Activated CD4-positive, alpha-beta T cell treated with anti-CD3 and anti-CD28 coated beads, Interleukin-10, Interleukin-2, amounts not matched to agents 100 ng/mL and 50 ng/mL, durations not matched to agents 16 hours and 8 hours (primary cell): ENCODE measurements around the gene FLRT1.

ENCODE experiments used
- DNase-seq: peaks from one replicate; pipeline ENCODE4 v3.0.0-alpha.2; 2020

The FLRT1 gene

DNA sequence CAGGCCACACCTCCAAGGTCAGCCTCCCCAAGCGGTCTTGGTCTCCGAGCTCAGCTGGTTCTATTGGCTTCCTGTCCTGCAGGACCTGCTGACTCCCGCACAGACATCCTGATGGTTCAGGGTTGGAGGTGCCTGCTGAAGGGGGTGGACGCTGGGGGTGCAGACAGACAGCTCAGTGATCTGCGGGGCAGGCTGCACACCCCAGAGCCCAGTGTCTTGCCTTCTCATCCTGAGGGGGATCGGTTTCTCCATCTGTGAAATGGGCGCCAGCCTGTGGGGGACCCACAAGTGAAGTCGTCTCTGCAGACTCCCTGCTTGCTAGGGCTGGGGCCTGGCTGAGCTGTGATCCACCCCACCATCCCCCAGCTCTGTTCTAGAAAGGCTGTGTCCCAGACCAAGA lies 13.8 kb downstream of the FLRT1 start:
- no peak for DNase-seq

DNA sequence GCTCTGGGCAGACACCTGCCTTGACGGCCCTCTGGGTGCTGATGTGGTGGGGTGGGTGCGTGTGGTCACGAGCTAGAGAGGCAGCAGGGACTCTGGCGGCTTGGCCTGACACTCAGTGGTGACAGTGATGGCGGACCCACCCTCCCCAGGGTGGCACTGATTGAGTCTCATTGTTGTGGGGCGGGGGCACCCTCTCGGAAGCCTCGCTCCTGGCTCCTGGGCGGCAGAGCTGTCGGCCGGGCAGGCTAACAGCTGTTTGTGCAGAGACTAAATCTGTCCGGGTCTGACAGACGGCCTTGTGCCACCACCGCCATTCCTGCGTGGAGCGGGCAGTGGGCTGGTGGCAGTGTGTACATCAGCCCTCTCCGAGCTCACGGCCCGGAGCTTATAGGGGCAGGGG lies 15.6 kb downstream of the FLRT1 start:
- DNase-seq: no peak

DNA sequence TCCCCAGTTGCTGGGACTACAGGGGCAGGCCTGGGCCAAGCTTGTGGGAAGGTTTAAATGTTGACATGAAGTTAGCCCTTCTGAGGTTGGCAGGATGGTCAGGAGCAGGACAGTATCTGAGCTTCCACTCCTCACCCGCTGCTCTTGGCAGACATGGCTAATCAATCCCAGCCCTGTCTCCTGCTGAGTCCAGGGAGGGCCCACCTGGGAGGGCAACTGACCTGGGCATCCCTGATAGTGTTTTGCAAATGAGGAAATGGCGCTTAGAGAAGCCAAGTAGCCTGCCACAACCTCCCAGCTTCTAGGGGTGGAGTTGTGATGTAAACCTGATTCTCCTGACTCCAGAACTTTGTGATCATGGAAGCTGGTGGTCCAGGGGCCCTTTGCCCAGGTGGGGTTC lies 16.7 kb downstream of the FLRT1 start:
- no peak for DNase-seq

DNA sequence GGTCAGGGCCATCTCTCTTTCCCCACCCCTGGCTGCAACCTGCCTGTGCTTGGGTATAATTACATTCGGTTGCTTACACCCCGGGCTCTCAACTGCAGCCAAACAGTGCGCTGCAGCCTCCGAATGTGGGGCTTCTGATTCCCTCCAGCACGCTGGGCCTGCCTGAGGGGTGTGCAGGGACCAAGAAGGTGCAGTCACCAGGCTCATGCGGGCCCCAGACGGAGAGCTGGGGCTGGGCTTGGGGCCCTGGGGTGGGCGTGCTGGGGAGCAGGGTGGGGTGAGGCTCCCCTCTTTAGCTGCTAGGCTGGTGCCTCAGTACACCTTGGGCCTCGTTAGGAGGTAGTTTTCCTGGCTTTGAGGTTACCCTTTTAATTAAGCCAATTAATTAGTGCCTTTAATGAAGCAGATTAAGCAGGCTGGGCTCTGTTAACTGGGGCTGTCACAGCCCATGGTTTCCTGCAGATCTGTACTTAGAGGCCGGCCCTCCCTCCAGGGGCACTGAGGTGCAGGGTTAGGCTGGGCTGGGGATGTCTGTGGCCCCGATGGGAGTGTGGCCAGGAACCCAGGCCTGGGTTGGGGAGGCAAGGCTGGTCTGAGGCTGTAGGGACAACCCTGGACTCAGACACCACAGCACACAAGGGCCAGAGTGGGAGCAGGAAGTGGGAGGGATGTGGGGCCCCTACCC lies 17.3 kb downstream of the FLRT1 start:
- no peak for DNase-seq

DNA sequence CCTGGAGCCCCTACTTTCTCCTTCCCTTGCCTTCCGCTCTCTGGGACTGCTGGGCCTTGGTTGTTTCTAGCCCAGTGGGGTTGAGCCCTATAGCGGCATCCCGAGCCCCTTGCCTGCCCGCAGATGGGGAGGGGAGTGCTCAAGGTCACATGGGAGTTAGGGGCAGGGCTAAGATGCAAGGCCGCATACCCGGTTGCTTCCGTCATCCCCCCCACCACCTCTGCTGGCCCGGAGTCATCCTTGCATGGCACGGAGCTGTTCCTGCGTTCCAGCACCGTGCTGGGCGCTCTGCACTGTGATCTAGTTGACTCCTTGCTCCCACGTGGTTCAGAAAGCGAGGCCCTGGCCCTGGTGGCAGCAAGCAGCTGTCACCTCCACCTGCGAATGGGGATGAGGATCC lies 18.0 kb downstream of the FLRT1 start:
- DNase-seq: no peak

DNA sequence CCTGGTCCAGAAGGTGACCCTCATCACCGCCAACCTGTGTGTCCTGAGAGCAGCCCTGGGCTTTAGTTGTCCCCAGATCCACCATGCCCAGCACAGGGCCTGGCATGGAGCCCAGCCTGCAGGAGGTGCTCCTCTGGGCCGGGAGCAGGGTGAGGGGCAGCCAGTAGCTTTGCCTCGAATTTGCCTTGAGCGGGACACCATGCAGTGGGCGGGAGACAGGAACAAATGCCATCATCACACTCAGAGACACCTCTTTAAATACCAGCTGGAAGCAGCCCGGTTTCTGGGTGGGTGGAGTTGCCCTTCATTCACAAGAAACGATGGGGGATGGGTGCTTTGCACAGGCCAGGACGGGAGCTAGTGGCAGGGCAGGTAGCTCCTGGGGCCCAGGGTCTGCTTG lies 19.3 kb downstream of the FLRT1 start:
- no peak for DNase-seq

DNA sequence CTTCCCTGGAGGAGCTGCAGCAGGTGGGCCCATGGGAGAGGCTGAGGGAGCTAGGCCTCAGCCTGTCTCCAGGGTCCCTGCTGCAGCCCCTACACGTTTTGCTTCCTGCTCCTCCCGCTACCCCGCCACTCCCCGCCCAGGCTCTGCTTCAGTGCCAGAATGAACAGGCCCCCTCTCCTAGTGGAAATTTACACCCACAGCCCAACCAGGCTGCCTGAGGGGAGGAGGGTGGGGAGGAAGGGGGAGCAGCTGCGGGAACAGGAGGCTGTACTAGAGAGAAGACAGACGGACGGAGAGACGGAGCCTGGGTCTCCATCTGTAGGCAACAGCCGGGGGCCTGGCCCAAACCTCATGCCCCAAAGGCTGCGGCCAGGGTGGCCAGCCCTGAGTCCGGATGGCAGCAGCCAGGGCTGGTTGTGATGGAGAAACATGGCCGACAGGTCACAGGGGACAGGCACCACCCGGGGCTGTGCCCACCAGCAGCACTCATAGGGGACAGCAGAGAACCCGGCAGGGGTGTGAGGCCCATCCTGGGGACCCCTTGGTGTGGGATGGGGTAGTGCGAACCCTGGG lies 20.6 kb downstream of the FLRT1 start:
- no peak for DNase-seq

DNA sequence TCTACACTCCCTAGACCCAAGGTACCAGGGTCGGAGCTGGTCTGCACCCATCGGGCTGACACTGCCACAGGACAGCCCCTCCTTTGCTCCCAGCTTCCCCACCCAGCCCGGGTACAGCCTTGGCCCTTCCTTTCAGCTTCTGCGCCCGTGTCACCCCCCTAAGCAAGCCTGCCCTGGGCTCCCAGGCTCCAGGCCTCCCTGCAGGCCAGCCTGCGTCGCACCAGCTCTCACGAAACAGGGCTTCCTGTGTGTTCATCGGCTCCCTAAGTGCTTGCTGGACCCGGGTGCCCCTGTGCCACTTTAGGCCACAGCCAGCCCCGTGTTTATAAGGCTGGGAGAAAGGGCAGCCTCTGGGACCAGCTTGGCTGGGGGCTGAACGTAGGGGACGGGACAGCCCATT lies 21.1 kb downstream of the FLRT1 start:
- no peak for DNase-seq

DNA sequence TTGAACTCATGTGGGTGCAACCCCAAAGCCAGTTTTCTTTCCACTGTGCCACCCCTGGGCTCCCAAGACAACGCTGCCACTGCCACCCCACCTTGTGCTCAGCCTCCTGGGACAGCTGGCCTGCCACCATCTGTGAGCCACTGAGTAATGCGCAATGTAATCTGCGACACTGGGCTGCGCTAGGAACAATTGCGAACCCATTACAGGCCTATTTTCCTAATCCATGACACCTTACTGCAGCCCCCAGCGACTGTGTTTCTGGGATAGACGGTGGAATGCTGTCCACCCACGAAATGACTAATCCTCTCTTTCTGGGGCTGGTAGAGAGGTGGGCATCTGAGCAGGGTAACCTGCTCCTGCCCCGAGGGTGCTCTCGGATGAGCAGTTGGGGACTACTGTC lies 22.2 kb downstream of the FLRT1 start:
- DNase-seq: no peak

DNA sequence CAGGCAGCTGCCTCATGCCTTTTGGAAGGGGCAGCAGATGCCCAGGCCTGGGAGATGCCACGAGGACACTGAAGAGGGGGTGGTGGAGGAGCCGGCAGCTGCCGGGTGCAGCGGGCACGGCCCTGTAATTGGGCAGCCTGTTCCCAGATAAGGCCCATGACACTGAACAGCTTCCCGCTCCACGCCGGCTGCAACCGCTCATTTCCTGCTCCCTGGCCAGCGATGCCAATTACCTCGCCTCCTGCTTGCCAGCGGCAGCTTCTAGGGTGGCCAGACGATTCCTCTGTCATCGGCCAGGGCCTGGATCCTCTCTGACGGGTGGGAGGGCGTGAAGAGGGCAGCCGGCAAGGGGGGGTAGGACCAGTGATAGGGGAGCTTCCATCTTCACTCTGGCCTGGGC lies 22.8 kb downstream of the FLRT1 start:
- no peak for DNase-seq

DNA sequence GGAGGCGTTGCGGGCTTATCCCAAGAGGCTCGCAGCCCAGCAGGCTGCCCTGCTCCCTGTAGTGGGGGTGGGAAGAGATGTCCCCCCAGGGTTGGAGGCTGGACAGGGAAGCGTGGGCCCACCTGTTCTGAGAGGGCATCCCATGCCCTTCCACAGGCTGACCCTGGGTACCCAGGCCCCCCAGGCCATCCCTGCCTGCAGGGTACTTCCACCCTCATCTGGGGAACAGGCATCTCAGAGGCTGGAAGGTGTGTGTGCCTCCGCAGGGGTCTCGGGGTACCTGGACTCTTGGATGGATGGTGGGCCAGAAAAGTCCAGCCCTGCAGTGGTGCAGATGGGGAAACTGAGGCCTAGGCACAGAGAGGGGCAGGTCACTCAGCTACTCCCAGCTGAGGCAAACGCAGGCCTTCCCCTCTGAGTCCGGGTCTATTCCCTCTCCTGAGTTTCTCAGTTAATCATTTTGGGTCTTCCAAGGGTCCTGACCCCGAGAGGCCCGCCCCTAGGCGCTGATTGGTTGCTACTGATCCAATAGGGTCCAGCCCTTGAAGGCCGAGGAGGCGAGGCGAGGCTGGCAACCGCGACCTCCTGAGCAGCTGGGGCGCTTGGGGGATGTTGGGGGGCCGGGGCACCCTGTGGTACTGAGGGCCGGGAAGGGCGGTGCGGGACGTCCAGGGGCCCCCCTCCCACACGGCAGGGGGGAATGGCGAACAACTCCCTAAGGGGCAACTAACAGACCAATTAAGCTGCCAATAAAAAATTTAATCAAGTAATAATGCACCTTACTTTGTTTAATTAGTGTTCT lies 23.8 kb downstream of the FLRT1 start:
- no peak for DNase-seq

DNA sequence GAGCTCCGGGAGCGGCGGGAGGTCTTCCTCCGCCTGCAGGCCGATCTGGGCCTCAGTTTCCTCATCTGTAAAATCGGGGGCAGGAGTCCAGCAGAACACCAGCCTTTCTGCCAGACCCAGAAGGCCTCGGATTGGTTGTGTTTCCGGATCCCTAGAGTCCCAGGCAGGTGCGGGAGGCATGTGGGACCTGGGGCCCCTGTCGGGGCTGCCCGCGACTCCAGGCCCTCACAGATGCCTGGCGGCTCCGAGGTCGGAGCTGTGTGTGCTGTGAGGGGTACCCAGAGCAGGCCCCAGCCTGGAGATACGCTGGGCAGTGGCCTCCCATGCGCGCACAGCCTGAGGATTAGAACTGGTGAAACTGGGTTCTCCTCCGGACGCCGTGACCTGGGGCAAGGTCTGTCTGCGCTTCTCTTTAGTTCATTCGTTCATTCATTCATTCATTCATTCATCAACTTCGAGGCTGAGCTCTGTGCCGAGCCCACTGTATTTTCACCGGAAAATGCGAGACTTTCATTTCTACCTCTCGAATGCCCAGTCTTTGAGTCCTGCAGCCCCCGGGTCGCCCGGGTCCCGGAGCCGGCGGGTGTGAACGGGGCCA lies 24.6 kb downstream of the FLRT1 start:
- no peak for DNase-seq

DNA sequence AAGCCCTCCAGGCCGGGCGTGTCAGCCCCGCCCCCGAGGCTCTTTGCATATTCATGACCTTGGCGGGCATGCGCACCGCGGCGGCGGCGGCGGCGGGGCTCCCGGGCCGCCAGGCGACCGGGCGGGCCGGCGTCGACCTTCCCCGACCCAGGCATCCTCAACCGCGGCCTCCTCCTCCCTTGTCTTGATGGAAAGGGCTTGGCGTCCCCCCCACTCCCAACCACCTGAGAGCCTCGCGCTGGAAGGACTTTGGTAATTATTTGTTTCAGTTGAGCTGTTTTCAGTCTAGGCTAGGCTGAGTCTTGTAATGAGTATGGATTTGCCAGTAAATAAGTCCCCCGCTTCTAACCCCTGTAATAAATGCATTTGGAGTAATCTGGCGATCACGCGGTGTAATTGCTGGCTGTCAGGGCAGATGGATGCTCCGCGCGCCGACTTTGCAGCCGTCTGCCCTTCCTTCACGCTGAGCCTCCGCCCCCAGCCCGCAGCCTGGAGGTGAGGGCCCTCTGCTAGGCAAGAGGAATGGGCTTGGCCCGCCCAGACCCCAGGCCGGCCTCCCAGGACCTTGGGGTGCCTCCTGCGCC lies 25.2 kb downstream of the FLRT1 start:
- DNase-seq: peak; percentile 64

DNA sequence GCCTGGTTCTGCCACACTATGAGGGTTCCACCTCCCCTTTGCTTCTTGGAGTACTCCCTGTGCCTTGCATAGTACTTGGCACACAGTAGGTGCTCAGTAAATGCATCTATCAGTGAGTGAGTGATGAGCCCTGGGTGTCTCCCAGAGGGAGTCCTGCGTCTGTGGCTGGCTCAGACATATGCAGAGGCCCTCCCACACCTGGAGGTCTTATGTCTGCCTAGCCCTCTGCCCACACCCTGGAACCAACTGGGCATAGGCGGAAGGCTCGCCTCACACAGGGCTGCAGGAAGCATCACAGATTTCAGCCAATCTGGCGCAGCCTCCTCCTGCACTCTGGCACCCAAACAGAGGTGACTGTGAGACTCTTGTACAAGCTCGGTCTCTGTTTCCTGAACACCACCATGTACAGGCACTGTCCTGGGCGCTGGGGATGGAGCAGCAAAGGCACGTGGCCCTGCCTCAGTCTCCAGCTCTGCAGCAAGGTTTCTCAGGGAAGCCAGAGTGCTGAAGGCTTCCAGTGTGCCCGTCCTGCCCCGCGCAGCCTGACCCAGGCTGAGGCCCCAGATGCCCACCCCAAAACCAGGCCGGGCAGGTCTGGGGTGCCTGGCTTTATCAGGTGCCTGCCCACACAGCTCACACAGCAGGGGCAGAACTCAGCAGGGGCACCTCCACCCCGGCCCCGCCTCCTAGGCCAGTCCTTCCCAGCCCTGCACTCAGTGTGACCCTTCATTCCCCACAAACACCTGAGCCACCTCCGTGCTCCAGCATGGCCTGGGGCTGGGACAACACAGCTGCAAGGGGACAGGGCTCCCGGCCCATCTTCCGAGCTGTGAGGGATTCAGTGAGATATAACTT lies 26.7 kb downstream of the FLRT1 start:
- no peak for DNase-seq

DNA sequence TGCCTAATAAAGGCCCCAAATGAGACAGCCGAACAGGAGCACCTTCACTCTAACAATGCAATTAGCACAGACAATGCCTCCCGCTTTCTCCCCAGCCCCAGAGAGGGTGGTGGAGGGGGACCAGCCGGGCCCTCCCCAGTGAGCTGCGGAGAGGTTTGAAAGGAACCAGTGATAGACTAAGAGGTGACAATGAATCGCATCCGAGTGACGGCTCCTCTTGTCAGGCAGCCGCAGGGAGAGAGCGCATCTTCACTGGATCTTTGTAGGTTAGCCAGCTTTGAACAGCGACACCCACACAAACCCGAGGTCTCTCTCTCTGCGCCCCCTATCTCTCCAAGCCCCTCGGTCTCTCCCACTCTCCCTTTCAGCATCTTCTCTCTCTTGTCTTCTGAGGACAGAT lies 28.0 kb downstream of the FLRT1 start:
- no peak for DNase-seq

DNA sequence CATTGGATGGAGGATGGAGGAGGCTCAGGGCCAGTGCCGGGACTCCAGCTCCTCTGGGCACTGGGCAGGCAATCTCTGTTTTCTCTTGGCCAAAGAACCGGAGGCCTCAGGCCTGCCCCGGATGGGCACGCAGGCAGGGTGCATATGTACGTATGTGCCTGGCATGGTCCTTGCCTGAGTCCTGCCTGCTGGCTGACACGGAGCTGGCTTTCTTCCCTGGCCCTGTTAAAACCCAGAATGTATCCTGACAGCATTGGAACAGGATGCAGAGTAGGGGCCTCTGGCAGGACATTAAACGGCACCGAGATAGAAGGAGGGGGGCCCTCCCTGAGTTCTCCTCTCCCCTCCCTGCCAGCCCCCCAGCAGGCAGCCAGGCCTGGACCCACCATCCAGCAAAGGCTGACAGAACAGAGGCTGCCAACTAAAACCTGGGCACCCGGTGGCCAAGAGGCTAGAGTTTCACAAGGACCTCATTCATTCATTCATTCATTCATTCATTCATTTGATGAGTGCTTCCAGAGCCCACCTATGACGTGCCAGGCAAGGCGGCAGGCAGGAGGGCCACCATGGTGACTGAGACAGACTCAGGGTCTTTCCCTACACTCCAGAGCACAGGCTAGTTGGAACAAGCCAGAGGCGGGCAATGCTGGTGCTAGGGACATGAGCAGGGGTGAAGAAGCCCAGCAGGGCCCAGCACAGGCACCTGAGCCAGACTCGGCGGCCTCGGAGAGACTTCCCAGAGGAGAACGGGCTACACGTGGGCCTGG lies 28.8 kb downstream of the FLRT1 start:
- DNase-seq: no peak

DNA sequence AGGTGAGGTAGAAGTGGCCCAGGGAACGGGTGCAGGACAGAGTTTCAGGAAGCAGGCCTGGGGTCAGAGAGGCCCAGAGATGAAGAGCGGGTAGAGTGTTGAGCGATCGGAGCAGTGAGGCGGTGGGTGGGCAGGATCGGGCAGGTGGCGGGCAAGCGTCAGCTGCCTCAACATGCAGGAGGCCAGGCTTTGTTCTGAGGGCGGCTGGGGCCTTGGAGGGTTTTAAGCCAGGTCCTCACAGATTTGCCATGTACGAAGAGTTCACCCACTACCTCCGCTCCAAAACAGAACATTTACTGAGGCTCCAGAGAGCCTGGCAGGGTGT lies 29.4 kb downstream of the FLRT1 start:
- DNase-seq: no peak

DNA sequence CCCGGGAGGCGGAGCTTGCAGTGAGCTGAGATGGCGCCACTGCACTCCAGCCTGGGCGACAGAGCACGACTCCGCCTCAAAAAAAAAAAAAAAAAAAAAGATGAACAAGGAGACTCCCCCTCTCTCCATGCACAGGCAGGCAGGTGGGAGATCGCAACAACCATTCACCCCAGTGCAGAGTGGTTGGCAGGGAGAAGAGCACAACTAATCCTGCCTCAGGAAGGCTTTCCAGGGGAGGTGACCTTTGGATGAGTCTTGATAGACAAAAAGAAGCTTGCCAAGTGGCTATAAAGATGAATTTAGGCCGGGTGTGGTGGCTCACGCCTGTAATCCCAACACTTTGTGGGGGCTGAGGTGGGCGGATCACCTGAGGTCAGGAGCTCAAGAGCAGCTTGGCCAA lies 30.0 kb downstream of the FLRT1 start:
- no peak for DNase-seq

DNA sequence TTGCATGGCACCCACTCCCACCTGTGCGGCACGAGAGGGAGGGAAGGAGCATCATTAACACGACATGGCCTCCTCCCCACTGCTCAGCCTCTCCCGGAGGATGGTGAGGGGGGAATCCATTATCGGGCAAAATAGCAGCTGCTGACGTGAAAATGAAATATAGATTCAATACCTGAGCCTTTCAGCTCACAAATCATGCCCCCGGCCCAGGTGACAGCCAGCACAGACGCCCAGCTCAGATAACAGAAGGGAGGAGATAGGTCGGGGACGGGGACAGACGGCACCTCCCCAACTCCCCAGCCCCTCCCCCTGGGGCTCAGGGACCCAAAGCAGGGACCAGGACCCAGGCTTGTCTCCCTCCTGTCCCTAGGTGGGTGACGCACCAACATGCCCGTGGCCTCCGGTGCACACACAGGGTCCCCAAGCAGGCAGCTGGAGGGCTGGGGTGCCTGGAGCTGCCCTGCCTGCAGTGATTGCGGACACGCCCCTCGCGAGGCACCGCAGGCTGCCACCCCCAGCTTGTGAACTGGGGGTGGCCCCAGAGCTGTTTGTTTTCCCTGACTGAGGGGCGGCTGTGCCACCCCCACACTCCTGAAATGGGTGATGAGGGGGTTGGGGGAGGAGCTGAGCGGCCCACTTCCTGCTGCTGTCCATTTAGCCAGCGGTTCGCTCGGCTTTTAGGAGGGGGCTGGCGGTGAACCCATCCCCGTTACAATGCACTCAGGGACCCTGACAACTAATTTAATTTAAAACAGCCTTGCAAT lies 31.7 kb downstream of the FLRT1 start:
- no peak for DNase-seq

DNA sequence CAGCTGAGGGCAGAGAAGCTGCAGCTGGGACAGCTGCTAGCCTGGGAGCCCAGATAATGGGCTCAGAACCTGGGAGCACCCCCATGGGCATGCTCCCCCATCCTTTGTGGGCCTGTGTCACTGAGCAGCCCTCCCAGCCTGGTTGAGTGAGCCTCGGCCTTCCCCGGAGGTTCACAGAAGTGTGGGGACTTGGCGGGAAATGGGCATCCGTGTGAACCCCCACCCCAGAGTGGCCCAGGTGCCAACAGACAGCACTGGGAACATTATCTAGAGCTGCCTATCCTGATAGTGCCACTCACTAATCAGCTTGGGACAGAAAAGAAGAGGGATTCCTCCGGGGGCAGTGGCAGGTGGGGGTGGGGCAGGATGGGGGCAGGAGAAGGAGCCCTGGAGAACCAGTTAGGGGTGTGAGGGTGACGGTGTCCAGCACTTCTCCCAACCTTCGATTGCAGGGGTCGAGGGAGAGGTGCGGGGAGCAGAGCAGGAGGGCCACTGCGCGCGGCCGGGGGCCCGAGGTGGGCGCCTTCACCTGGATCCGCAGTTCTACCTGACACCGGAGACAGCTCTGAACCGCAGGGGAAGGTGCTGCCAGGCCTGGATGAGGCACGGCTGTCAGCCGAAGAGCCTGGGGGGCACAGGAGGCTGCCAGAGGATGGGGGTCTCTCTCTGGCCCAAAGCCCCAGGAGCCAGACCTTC lies 33.1 kb downstream of the FLRT1 start:
- DNase-seq: no peak
